NOMO-1 (cell line): ENCODE data around the gene HLTF.

Source experiments
- DNase-seq, 2 experiments: peaks; one replicate each; lab custom pipeline; 2025; ENCODE audit not compliant: unreplicated experiment in 2 of 2; lab: John Stamatoyannopoulos, UW

HLTF gene

DNA sequence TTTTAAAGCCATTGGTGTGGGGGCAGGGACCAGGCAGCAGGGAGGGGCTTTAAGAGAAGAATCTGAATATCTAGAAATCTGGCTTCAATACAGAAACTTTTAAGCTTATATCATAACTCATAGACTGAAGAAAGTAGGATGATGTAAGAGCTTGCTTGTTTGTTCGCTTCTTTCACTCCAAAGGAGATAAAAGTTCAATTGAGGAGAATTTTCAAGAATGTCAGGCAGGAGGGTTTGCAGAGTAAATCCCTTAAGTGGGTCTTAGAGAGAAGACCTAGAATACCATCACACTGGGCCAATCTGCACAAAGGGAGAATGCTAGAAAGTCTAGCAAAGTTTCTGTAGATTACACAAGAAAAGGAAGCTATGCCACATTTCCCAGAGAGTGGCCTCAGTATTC lies 4.1 kb upstream of the HLTF start:
- no peak for DNase-seq

DNA sequence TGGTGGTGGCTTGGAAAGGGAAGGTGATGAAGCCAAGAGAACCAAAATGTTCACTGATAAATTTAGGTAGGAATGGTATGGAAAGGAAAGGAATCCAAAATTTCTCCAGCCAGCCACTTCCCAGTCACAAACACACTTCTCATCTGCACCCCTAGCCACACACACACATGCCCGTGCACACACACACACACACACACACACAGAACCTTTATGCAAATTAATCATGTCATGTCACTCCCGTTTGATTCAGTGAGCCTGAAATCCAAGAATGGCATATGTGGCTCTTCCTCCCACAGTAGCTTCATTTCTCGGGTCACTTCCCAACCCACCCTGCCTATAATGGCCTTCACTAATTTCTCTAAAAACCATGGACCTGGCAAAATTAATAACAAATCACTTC lies 3.1 kb upstream of the HLTF start:
- no peak for DNase-seq

DNA sequence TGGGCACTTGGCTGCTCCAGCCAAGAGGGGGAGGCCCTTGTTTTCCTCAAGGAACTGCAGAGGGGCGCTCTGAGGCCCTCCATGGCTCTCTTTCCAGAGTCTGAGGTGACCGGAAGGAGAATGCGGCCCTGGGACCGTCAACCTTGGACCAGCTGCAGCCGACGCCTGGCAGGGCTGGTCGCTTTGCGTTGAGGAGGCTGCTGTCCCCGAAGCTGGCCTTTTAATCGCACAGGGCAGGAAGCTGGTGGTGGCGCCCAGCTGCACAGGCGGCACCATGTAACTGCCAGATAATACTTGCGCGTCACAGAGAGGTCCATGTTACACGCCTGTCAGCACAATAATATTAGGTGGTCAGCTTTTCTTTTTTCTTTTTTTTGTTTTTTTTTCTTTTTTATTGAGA lies 875 bp upstream of the HLTF start:
- DNase-seq: no peak

DNA sequence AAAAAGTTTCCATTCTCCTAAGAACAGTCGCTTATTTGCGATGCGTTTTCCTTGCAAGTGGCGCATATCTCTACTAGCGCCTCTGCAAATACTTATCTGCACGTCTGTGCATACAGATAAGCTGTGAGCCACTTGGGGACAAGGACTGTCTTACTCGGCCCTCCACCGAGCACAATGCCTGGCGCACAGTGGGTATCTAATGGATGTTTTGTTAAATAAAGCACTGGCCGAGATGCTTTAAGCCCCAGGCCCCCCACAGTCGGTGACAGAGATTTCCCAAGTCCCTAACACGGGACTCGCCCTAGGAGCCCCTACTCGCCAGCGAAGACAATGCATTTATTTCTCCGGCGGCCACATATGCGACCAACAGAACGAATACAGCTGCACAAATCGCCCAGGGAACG lies 503 bp downstream of the HLTF start:
- peak; percentile 46 to 49 for DNase-seq

DNA sequence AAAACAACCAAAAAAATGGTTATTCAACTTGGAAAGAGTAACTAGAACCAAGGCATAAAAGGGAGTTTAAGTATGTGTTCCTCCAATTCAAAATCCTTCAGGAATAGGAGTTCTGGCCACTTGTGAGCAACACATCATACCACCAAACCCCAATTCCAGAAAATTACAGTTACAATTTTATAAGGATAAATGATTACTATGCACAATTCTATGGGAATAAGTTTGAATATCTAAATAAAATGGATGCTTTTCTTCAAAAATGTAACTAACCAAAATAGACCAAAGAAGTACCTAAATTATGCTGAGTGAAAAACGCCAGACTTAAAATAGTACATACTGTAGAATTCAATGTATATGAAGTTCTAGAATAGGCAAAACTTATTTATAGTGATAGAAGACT lies 4.6 kb downstream of the HLTF start:
- no peak for DNase-seq

DNA sequence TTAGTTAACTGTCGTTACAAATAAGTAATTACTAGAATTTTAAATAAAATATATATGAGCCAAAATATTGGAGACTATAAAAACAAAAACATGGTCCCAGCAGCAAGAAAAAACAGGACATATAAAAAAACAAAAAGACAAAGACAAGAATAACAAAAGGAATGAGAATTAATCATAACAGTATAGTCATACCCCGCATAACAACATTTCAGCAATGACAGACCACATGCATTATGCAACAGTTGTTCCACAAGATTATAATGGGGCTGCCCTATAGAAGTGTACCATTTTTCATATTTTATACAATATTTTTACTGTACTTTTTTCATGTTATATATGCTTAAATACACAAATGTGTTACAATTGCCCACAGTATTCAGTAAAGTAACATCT lies 5.6 kb downstream of the HLTF start:
- DNase-seq: peak; percentile 32 to 54

DNA sequence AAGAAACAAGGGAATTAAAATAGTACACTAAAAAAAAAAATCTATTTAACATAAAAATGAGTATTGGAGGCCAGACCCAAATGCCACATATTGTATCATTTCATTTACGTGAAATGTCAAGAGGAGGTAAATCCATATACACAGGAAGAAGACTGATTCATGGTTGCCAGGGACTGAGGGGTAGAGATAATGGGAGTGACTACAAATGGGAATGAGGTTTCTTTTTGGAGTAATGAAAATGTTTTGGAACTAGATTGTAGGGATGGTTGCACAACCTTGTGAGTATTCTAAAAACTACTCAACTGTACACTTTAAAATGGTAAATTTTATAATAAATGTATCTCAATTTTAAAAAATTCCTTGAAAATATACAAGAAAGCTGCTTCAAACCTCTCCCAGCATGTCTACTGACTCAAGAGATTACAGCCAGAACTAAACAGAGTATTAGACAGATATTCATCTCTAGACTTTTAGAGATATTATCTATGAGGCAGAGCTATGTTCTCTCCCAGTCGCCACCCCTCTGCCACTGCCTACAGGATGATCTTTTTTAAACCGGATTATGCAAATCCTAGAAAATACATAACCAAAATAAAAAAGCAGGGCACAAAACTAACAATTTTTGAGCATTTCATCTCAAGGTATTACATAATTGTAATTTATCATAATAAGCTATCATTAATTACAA lies 6.2 kb downstream of the HLTF start:
- no peak for DNase-seq

DNA sequence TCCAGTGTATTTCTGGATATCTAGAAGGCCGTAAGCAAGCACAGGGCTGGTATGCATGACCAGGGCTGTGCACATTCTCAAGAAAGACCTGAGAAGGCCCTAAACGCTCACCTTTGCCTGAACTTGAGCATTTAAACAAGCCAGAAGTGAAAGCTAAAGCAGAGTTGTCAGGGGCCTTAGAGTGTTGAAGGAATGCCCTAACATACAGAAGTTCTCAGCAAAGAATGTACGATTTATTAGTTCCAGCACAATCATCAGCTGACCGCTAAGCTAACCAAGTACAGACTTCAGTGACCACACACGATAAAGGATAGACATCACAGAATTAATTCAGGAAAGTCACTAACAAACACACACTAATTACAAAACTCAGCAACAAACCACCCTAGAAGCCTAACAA lies 8.7 kb downstream of the HLTF start:
- no peak for DNase-seq

DNA sequence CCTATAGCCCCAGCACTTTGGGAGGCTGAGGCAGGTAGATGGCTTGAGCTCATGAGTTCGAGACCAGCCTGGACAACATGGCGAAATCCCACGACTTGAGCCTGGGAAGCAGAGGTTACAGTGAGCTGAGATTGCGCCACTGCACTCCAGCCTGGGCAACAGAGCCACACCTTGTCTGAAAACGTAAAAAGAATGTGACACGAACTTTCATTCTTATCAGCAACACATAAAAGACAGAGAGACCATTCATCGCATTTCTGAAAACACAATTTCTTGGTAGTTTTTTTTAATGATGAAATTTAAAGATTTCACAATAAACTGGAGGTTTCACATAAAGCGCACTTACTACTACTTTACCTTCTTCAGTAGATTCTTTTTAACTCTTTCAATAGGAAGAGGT lies 18.4 kb downstream of the HLTF start:
- DNase-seq: no peak

DNA sequence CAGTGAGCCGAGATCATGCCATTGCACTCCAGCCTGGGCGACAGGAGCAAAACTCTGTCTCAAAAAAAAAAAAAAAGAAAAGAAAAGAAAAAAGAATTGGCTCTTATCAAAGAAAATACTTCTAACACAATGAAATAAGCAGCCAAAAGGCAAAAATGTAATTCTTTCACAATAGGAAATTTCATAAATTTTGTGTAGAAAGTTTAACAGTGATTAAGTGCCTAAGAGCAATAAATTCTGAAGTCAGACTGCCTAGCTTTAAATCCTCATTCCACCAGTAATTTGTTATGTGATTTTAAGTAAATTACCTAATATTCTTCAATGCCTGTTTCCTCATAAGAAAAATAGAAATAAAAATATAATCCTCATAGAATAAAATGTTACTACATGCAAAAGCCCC lies 24.6 kb downstream of the HLTF start:
- DNase-seq: no peak

DNA sequence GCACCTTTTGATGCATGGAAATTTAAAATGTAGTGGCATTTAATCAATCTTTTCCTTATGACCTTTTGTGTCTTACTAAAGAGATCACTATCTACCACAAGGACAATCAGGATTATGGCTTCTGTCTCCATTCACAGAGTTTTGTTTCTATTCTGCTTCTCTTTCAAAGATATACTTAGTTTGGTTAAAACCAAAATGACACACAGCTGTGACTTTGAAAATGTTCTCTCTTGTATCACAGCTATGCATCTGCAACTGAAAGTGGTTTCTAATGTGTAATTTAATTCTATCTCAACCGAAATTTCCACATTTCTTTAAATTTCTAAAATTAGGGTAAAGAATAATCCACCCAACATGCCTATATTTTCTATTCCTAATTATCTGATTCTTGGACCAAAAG lies 27.7 kb downstream of the HLTF start:
- DNase-seq: no peak

DNA sequence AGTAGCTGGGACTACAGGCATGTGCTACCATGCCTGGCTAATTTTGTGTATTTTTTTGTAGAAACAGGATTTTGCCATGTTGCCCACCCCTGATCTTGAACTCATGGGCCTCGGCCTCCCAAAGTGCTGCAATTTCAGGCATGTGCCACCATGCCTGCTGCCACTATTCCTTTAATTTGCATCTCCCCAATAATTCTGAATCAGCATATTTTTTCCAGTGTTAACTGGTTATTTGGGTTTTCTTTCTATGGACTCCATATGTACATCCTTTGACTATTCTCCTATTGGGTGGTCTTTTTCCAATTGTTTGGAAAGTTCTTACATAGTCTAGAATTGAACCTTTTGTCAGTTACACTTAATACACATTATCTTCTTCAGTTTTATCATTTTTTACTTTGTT lies 28.1 kb downstream of the HLTF start:
- no peak for DNase-seq

DNA sequence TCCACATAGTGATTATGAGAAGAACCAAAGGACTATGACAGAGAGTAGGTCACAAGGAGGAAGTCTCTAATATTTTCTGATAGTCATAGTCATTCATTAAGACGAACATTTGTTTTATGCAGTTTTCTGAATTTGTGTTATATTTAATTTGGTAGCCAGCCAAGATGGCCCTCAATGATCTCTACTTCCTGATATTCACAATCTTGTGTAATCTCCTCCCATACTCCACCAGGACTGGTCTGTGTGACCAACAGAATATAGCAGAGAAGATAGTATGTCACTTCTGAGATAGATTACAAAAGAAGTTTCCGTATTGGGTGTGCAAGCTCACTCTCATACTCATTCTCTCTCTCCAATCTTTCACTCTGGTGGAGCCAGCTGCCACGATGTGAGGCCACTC lies 30.8 kb downstream of the HLTF start:
- DNase-seq: no peak

DNA sequence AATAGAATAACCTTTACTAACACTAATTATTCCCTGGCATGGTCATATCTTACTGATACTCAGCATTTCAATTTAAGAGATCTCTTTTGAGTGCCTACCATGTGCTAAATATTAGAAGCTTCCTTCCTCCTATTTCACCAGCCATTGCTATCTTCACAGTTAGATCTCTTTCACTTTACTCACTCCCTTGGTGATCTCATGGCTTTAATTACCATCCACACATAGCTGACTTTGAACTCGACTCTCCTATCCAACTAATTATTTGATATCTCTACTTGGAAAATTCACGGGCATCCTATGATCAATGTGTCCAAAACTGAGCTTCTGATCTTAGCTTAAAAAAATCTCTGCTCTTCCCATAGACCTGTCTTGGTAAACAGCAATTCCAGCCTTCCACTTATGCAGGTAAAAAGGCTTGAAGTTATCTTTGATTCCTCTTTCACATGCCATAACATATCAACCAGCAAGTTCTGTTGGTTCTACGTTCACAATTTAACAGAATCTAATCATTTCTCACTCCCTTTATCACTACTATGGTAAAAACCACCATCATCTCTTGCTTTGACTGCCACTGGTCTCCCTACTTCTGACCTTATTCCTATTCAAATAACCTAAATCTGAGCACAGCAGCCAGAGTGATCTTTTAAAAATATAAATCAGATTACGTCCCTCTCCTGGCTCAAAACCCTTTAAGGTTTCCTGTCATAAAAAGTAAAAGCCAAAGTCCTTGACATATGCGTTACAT lies 41.8 kb downstream of the HLTF start:
- no peak for DNase-seq

DNA sequence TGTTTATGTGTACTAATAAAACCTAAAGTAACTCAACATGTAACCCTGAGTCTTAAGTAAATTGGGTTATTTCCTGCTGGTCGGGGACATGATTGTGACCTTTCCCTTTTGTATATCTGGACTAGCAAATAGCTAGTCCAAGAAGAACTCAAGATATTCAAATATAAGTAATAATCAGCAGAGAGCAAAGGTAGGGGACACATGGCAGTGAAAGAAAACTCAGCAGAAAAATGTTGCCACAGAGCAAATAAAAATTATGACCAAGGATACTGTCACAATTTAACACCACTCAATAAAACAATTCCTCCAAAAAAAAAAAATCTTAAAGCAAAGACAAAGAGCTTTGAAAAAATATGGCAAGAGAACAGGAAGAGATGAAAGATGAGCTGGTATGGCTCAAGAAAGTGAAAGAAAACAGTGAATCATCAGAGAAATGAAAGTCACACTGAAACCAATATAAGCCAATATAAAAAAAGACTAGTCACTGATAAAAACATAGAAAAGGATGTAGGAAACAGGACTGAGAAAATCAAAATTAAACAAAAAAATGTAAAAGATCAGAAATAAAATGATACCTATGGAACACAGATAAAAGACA lies 43.4 kb downstream of the HLTF start:
- peak in 1 of 2 experiments; percentile 27 for DNase-seq

DNA sequence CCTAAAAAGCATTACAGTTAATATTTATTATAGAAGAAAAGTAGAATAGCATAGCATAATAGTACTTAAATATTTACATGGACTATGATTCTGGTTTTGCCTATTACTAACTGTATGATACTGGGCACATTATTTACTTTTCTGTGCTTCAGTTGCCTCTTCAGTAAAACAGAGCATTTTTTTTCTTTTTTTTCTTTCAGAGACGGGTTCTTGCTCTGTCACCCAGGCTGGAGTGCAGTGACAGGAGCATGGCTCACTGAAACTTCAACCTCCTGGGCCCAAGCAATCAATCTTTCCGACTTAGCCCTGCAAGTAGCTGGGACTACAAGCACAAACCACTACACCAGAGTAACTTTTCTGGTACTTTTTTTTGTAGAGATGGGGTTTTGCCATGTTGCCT lies 48.0 kb downstream of the HLTF start:
- DNase-seq: no peak

DNA sequence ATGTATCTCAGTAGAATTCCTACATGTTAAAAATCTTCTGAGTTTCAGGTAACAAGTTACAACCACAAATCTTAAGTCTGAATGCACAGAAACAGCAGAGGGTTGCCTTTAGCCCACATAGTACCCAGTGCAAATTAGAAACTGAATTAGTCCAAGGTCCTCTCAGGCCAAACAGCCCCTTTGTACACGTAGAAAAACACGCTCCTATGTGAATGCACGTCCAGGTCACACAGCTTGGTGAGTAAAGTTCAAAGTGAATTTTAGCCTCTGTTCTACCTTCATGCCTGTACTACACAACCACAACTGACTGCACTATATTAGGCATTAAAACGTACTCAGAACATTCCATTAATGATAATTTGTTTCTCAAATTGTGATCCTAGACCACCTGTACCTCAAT lies 48.6 kb downstream of the HLTF start:
- no peak for DNase-seq

DNA sequence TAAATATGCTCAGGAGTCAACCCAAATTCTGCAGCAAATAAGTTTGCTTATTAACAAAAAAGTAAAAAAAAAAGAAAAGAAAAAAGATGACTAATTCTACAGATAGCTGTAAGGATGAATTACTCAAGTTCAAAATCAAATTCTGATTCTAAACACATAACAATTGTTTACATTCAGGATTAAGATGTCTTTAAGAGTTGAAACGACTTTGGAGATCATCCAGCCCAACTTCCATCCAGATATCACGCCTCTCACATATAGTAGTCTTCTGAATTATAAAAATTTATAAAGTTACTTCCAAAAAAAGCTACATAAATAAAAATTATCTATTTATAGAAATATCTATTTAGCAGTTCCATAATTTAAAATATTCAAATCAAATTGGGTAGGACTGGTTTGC lies 55.2 kb downstream of the HLTF start:
- no peak for DNase-seq

DNA sequence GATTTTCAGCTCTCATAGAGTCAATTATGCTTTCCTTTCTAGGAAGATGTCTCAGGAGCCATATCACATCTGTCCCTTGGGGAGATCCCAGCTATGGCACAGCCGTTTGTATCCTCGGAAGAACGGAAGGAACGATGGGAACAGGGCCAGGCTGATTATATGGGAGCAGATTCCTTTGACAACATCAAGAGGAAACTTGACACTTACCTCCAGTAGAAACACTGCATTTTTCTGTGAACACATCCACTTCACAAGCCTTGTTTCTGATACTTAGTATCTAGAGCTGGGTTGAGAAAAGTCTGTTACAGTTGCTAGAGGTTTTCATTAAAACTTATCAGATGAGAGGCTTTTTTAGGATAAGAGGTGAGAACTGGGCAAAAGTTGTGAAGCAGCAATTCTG lies 59.6 kb downstream of the HLTF start:
- DNase-seq: no peak

DNA sequence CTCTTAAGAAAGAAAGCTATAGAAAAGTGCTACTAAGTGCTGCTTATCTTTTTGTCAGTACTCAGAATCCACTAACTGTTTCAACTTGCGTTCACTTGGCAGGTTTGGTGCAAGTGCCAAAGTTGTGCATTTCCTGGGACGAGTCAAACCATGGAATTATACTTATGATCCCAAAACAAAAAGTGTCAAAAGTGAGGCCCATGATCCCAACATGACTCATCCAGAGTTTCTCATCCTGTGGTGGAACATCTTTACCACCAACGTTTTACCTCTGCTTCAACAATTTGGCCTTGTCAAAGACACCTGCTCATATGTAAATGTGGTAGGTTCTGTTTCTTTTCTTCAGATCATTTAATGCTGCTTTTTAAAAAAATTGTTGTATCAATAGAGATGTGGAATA lies 62.4 kb downstream of the HLTF start:
- no peak for DNase-seq

DNA sequence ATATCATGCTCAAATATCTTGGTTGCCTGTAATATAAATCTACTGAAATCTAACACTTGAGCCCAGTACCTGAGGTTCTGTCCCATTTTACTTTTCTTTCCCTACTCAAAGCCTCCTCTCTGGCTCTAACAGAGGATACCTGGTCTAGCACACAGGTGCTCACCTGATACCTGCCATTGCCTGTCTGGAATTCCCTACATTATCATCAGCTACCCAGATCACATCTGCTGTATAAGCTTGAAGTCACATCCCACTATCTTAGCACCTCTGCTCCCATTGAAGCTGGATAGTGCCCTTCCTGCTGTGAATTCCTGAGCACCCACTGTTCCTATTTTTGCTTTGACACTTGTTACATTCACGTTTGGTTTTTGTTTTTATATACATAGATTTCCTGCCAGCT lies 64.5 kb downstream of the HLTF start:
- no peak for DNase-seq

DNA sequence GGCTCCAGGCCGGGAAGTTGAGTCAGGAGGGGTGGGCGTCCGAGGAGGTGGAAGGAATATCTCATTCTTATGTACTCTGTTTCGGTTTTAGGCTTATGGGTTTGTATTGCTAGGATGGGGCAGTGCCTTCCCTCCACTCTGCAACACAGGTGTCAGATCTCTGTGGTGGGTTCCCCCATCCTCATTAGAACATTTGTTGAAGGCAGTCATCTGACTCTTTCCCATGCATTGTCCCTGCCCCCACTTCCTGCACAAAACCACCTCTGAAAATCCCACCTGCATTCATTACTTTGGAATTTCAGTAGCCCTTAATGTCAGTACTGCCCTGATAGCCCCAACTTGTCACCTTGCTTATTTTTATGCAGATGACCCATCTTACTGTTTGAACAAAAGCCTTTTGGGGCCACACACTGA lies 65.5 kb downstream of the HLTF start:
- DNase-seq: no peak
